GM19043 (cell line): ENCODE measurements around the gene IGFBPL1.

Source experiments
- ATAC-seq: cut with Tn5 transposase; IDR thresholded peaks from one replicate; pipeline ENCODE4 v1.9.1; 2021; ENCODE audit warnings: low read depth; ENCODE audit not compliant: unreplicated experiment

Gene IGFBPL1

GRCh38 chr9:38359297-38359653 lies 65.0 kb downstream of the IGFBPL1 start:
- no peak for ATAC-seq

DNA sequence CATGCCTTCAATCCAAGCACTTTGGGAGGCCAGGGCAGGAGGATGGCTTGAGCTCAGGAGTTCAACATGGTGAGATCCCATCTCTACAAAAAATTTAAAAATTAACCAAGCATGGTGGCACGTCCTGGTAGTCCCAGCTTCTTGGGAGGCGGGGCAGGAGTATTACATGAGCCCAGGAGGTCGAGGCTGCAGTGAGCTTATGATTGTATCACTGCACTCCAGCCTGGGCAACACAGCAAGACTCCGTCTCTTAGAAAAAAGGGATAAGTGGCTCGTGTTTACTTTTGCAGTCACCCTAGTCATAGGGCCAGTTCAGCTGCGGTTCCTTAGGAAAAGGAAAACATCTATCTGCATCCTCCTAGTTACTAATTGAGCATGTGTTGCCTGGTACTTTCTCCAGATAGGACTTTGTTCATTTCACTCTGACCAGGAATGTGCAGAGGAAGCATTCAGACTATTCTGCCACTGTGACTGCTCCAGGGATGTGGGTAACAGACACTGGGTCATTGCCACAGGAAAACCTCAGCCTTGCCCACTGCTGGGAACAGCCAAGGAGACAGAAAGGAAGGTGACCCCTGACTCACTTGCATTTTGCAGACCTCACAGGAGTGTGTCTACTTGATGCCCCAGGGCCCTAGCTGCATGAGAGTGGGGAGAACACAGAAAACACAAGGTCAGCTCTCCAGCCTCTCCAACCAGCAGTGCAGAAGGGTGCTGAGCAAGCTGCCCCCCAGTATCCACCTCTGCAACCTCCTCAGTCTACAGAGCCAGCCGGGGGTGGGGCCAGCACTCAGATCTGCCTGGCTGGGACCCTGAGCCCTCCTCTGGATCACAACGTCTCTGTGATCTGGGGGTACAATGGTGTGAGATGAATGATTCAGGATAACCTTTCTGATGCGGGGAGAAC lies 65.6 kb downstream of the IGFBPL1 start:
- no peak for ATAC-seq

DNA sequence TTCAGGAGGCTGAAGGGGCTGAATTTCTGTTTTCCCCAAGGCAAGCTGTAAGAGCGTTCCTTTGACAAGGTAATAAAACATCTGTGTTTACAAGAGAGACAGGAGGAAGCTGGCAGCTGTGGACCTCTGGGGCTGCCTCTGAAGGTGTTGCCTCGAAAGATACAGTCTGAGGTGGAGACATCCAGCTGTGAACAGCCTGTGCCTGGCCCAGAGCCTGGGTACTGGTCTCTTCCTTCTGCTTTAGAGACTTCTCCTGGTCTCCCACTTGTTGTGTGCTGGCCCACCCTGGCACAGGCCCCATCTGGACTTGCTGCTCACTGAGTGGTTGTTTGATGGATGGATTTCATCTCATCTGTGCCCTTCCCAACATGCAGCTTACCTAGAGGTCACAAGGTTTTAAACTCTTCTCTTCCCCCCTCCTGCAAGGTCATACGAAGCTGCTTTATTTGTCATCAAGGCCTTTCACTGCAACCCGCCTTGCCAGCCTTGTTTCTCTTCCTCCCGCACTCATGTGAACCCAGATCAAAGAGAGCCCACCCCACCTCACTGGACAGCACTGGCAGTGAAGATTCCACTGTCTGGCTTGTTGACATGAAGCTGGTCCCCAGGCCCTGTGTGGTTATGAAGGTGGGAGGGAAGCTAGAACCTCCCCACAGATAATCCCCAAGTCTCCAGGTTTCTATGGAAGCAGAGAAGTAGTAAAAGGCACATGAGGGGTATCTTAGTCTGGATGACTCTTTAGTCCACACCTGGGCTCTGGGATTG lies 66.7 kb downstream of the IGFBPL1 start:
- ATAC-seq, result no peak

DNA sequence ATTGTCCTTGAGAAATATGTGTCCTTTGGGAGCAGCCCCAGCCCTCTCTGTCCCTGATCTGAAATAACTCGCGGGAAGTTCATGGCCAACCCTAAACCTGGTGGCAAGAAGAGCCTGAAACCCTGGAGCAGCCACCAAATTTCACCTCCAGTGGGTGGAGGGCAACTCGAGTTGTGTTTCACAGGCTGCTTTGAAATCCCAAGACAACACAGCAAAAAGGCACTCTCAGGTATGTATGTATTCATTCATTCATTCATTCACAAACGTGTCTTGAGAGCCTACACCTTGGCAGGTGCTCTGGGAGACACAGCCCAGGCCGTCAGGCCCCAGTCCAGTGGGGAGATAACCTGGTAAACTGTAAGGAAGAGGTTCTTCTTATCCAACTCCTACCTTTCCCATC lies 67.4 kb downstream of the IGFBPL1 start:
- ATAC-seq, result no peak
